ENCODE measurements around the gene ATG5.

The ATG5 gene

GRCh38 chr6:106149472-106150069 is 176.0 kb downstream of the ATG5 start:
- DNase-seq: no peak

DNA sequence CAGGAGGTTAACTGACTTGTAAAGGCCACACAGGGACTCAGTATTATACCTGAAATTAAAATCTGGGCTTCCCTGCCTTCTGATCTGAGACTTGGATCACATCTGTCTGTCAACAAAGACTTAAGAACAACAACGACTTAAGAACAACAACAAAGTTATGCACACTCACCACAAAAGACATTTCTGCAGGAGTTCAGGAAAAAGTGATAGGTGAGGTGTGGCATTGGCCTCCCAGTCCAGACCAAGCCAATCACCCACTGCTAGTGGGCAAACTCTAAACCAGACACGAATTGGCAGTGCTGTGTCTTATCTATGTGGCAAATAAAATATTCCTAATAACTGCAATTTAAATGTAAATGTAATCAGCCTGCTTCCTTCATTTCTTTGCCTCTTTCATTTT is 178.1 kb downstream of the ATG5 start:
- no peak for DNase-seq

DNA sequence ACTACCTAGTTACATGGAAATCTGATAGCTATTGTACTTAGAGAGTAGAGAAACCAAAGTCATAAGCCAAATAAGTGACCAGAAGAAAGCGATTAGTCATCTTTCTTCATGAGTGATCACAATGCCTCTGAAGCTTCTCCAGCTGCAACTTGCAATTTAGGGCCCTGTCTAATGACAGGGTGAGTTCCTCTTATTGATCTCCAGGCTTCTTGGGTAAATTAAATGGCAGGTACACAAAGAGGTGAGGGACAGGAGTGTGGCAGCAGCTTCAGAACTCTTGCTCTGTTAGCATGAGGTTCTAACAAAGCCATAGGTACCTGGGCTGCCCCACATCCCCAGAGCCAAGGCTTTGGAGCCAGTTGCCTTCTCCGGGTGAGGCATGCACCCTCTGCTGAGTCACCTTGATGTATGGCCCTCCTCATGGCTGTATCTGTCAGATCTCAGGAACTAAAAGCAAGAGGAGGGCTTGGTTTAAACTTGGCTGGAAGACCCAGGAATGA is 178.7 kb downstream of the ATG5 start:
- no peak for DNase-seq

DNA sequence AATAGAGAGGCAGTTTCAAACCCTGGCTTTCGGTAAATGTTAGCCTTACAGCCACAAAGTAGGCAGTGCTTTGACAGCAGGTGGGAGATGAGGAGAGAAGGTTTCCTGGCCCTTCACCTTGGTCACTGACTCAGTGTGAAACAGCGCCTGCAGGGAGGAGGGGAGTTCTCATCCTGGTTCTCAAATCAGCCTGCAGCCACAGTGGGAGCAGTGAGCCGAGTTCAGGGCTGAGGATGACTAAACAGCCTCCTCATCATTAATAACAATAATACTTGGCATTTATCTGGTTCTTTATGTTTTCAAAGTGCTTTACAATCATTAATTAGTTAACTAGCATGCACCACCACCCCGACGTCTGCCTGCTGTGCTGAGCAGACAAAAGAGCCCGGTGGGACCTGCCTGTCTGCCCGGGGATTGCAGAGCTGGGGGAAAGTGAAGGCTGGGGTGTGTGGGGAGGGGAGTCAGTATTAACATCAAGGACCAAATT is 179.8 kb downstream of the ATG5 start:
- no peak for DNase-seq

DNA sequence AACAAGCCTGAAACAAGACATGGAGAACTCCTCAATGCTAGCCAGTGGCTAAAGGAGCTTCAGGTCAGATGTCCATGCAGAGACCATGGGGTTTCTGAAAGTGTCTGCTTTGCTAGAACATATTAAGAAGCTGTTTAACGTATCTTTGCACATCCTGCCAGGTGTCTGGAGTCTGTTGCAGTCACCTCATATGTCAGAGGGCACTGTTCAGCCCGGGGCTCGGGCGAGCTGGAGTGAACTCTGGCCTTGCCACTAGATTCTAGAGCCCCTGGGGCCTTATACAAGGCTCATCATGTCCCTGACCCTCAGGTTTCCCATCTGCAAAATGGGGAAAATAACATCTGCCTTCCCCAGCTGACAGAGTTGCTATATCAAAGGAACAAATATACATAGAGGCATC is 180.4 kb downstream of the ATG5 start:
- no peak for DNase-seq

DNA sequence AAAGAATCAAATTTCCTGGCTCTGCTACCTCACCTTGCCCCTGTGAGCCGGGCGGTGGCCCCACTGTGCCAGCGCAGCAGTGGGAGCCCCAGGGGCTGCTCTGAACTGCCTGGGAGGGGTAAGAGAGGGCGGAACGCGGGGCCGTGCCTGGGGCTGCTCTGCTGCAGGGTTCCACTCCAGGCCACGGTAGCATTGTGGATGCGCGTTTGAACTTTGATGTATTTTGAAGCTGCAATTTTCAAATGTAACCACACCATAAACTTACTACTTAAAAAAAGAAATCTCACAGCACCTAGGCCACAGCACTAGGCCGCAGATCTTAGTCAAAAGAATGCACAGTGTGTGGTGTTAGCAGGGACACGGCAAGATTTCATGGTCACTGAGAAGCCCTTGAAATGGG is 181.9 kb downstream of the ATG5 start:
- DNase-seq: no peak

DNA sequence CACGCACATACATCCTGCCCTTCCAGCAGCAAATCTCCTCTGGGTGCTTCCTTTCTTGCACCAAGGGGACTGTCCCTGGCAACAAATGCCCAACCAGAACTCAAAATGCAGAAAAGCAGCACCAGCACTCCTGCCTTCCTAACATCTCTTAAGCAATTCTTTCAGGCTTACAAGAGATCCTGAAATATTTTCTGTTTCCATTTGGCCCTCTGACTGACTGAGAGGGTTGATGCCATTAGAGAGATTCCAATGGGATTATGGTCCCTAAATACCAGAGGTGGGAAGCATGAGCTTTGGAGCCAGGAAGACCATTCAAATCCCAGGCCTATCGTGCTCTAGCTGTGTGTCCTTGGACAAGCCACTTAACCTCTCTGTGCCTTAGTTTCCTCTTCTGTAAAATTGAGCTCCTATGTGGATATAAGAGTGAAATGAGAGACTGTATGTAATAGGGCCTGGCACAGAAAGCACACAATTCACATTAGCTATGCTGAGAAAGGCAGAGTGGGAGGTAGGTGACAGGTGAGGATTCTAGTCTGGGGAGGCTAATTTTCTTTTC is 182.6 kb downstream of the ATG5 start:
- no peak for DNase-seq

- no peak for DNase-seq
Measured at GRCh38 chr6:106141441-106142237, 183.9 kb downstream of the ATG5 start.

DNA sequence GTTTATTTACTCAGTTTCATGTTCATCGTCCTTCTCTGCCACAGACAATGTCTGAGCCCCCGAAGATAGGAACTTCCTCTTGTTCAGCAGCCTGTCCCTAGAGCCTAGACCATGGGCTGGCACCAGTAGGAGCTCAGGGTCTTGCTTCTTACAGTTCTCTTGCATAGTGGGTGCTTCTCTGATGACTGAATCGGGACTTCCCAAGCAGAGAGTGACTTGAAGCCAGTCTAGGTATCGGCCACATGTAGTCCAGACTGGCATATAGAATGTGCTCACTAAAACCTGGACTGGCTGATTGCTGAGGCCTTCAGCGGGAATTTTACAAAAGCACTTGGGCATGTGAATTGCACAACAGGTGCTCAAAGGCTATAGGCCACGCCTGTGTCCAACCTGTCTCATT is 187.4 kb downstream of the ATG5 start:
- DNase-seq: no peak

- no peak for DNase-seq
Measured at GRCh38 chr6:106136845-106137244, 188.7 kb downstream of the ATG5 start.

DNA sequence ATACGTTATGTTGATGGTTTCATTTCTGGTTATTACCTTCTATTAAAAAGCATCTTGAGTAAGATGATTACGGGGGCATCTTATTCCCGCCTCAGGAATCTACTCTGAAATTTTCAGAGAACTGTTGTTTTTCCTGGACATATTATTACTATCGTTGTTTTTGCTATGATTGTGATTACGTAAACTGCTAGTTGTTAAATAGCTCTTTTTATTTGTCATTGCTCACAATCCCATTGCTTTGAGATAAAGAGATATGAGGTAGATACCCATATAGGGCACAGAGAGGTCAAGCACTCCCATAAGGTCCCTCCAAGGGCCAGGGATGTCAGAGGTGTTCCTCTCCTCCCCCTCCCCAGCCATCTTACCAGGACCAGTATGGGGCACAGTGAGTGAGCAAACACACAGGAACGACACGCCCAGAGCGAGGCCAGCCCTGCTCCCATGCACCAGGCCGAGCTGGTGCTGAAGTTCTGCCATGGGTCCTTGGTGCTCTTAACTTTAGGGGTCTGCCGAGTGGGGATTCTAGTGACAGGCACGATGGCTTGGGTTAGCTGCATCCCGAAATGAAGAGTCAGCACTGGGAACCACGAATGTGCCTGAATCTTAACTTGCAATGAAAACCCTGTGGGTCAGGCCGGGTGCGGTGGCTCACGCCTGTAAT is 189.5 kb downstream of the ATG5 start:
- DNase-seq: no peak

DNA sequence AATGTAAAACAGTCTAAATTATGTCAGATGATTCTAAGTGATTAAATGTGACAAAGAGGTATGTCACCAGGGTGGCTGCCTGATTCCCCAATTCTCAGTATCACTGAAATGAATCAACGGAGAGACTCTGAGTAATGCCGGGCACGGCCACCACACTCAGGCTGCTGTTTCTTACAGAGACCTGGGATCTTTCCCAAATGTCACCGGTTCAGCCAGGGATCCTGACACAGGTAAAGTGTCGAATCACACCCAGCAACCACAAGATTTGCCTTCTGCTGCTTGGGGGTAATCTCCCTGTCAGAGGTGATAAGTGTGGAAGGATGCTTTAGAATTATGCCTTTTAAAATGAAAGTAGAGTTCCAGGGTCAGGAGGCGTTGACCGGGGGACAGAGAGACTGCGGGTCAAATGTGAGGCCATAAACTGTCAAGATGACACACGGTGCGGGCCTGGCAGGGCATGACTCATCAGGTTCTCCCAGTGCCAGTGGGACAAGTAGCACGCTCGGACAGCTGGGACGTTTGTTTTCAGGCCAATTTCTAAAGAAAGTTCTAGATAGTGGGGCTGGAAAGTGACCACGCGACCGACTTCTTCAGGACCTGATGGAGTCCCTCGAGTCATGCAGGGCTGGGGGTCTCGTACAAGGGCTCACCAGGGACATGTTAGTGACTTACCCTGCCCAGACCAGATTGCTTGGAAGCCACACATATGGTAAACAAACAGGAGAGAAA is 190.5 kb downstream of the ATG5 start:
- DNase-seq: no peak
